CD4-positive, alpha-beta T cell treated with Interleukin-10 for 1 hour (primary cell): Measurements from ENCODE around the gene AQP6.

ENCODE experiments used
- DNase-seq: peaks from one replicate; pipeline ENCODE4 v3.0.0-alpha.2; 2020

AQP6 gene

GRCh38 chr12:49957570-49957967 lies 15.2 kb upstream of the AQP6 start:
- DNase-seq: no peak

GRCh38 chr12:49959685-49960473 lies 12.9 kb upstream of the AQP6 start:
- no peak for DNase-seq

DNA sequence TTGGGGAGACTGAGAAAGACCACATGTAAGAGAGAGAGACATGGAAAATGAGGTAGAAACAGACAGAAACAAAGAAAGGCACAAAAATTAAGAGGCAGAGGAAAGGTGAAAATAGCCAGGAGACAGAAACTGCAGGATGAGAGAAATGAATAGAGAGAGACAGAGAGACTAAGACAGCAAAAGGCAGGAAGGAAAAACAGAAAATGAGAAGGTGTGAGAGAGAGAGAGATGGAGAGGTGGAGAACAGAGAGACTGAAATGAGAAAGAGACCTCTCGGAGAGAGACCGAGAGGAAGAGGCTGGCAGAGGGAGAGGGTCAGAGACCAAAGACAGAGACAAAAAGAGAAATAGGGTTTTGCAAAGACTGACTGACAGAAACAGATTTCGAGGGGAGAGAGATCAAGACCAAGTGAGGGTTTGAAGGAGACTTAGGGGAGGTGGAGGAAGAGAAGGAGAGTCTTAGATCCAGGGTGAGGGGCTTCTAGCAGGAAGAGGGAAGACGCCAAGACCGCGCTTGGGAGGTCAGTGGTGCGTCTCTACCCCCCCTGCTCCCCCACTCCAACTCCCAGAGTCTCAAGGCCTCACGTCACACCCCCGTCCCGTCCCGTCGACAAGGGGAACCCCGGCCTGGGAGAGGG lies 12.2 kb upstream of the AQP6 start:
- no peak for DNase-seq

- DNase-seq: no peak
Measured at GRCh38 chr12:49961111-49961922, 11.4 kb upstream of the AQP6 start, which contains the start of gene AQP5. TSS of gene AQP5 (plus strand) at chr12:49961872. CDS start at chr12:49962018, 146 bp downstream.

GRCh38 chr12:49961993-49962764 lies 10.6 kb upstream of the AQP6 start:
- no peak for DNase-seq

DNA sequence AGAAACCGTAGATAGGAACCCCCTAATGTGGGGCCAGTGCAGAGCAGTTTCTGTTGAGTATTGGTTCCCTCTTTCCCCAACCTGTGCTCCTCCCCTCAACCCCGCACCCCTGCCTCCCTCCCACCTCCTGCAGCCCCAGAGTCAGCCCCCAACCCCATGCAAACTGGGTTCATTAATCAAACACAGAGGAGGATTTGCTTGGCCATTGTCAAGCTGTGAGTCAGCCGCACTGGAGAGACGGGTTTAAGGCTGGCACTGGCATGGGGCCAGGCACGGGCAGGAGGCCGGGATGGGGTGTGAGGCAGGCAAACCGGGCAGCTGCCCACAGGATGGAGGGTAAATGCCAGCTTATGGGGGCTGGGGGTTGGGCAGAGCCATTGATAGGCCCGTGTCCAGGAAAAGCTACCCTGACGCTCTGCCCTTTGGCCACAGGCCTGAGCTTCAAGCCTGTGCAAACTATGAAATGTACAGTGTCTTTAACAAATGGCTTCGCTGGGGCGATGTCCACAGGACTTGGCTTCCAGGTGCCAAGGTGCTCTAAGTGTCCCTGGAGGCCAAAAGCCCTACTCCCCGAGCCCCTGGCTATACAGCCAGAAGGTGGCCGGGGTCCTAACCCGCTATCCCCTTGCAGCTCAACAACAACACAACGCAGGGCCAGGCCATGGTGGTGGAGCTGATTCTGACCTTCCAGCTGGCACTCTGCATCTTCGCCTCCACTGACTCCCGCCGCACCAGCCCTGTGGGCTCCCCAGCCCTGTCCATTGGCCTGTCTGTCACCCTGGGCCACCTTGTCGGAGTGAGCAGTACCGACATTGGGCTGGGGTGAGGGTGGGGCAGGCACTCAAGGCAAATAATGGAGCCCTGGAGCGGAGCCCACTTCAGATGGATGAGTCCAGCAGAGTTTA lies 9.6 kb upstream of the AQP6 start:
- no peak for DNase-seq

DNA sequence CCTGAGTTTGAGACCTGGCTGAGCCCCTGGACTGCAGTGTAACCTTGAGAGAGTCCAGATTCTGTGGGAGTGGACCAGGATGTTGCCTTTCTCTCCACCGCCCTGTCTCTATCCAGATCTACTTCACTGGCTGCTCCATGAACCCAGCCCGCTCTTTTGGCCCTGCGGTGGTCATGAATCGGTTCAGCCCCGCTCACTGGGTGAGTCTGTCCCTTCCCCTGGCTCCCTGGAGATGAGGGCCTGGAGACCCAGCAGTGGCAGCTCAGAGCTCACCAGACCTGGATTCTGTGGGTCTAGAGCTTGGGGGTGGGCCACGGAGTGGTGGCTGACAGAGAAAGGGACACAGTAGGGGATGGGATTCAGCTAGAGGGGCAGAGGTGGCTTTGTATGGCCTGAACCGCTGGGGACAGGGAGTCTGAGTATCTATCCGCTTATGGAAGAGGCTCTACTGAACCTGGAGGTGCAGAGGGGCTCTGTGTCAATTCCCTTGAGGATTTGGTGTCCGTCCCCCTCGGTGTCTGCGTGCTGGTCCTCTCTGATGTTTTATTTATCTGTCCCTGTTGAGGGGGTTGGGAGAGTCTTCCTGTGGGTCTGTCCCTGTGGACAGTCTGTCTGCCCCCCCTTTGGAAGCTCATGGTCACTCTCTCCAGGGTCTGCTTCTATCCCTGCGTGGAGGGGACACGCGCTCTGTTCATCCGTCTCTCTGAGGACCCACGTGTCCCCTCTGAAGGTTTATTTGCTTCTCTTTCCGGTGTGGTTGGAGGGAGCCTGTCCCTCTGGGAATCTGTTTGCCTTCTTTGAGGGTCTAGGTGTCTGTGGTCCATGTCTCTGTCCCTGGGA lies 8.6 kb upstream of the AQP6 start:
- DNase-seq: no peak

- DNase-seq: no peak
Measured at GRCh38 chr12:49964849-49965624, 7.7 kb upstream of the AQP6 start.

DNA sequence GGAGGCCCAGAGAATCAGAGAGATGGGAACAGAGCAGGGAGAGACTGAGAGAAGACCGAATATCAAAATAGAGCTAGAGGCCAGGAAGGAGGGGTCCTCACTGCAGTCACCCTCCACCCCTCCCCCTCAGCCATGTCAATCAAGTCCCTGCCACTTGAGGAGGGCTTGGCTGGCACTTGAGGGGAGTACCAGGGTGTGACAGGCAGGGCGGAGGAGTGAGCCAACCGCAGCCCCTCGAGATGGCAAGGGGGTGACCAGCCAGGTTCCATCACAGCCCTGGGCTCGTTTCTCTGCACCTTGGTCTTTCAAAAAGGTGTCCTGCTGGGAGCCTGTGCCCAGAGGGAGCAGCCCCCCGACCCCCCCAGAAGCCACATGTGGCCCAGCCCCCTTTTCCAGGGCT lies 6.9 kb upstream of the AQP6 start:
- DNase-seq: no peak

DNA sequence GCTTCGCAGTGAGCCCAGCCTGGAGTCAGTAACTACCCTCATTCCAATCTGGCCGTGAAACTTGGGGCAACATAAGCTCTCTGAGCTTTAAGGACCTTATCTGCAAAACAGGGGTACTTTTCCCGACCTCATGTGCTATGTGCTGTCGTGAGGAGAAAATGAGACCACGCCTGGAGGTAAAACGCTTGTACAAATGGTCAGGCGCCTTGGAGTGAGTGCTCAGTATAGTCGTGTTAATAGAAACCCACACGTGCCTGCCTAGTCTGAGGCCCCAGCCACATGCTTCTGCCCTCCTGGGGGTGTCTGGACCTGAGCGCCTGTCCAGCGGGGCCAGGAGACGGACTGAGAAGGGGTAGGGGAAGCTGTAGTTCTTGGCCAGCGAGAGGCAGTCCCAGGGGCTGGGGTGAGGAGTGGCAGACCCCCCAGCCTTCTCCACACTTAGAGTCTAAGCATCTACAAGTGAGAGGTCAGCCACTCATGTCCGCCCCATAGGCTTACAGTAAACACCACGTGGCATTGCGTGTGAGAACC lies 6.2 kb upstream of the AQP6 start:
- no peak for DNase-seq

DNA sequence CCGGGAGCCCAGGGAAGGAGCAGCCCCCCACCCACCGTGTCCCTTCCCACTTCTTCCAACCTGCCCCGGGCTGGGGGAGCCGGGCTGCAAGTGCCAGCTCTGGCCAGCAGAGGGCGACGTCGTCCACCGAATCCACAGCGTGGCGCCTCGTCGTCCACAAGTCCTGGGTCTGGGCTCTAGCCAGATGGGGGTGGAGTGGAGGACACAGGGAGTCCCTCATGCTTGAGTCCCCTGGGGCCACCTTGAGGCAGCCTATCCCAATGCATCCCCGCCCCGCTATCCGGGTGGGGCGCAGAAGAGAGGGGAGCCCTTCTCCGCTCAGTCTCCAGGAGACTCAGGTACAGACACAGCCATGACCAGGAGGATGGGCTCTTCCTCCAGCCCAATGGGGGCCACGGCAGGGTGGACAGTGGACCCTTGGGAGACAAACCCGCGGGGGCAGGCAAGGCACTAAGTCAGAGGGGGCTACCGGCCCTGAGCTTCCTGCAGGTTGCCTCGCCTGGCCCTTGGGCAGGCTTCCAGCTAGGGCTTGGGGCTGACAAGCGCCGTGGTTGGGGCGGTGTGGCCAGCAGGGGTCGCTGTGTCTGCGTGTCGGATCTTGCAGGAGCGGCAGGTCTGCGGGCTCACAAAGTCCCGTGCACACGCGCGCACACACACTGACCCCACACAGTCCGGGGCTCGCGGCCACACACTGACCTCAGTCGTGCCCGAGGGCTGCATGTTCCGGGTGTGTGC lies 5.5 kb upstream of the AQP6 start:
- peak; percentile 89 for DNase-seq

- no peak for DNase-seq
Measured at GRCh38 chr12:49967777-49968250, 4.9 kb upstream of the AQP6 start.

DNA sequence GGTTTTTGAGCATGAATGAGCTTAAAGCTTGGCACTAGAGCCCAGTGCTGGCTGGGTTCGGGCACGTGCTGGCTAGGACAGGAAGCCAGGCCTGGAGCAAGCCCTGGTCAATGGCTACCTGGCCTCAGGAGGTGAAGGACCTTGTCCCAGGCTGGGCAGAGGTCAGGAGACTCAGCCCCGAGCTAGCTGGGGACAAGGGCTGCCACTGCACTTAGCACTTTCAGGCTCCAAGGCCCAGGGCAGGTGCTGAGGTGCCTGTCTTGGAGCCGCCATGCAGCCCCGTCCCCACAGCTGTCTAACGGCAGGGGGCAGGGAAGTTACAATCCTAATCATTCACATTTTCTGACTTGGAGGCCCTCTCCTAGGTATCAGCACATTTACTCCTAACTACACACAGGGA lies 4.3 kb upstream of the AQP6 start:
- DNase-seq: no peak

- no peak for DNase-seq
Measured at GRCh38 chr12:49969027-49969426, 3.7 kb upstream of the AQP6 start.

GRCh38 chr12:49969651-49970429 lies 2.9 kb upstream of the AQP6 start:
- no peak for DNase-seq

- DNase-seq: no peak
Measured at GRCh38 chr12:49970658-49971057, 2.1 kb upstream of the AQP6 start.

DNA sequence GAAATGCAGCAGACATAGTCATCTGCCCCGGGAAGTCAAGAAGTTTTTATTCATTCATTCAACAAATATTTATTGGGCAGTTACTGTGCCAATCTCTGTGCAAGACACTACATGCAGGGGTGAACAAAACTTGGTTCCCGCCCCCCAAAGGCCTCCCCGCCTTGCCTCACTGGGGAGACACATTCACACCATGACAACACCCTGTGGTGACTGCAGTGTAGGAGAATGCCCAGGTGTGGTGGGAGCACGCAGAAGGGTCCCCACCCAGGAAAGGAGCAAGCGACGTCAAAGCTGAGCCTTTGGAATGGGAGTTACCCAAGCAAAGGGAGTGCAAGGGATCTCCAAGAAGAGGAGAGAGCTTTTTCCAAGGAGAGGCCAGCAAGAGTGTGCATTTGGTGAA lies 1.6 kb upstream of the AQP6 start:
- DNase-seq: no peak

GRCh38 chr12:49972129-49972528 lies 618 bp upstream of the AQP6 start:
- DNase-seq: no peak
